ENCODE measurements around the gene MORF4L1. TPM values are rescaled to one million over a fixed set of nuclear protein-coding genes. Genes with fewer than 3 reads are reported as not detected.
"Not testable (repeated sequence)": the region's sequence is repeated elsewhere in the genome, so short reads cannot be mapped to it uniquely, and the experiment has no call there.

MORF4L1 gene
- total RNA-seq, 1 donor from 2014 or later: 329 TPM

DNA sequence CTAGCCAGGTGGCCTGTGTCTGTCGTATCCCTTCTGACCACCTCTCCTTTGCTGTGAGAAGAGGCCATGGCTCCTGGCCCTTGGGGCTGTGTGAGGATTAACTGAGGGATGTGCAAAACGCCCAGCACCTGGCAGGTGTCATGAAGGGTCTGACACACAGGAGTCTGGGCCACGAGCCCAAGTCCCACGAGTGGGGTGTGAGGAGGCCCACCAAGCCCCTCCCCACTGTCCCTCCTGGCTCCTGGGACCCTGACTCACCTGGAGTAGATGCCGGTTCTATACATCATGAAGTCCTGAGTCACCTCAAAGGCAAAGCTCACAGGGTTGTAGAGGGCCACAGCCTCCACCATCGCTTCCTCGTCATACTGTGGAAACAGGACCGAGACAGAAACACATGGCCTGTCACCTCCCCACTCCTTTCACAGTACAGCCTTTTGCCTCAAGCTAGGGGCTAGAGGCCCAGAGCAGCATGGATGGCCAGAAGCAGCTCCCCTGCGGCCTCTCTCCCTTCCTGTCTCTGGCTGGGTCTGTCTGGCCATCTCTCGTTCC lies 52.5 kb downstream of the MORF4L1 start:
- DNase-seq (ENCODE audit: low read depth in 2 of 2): no peak

DNA sequence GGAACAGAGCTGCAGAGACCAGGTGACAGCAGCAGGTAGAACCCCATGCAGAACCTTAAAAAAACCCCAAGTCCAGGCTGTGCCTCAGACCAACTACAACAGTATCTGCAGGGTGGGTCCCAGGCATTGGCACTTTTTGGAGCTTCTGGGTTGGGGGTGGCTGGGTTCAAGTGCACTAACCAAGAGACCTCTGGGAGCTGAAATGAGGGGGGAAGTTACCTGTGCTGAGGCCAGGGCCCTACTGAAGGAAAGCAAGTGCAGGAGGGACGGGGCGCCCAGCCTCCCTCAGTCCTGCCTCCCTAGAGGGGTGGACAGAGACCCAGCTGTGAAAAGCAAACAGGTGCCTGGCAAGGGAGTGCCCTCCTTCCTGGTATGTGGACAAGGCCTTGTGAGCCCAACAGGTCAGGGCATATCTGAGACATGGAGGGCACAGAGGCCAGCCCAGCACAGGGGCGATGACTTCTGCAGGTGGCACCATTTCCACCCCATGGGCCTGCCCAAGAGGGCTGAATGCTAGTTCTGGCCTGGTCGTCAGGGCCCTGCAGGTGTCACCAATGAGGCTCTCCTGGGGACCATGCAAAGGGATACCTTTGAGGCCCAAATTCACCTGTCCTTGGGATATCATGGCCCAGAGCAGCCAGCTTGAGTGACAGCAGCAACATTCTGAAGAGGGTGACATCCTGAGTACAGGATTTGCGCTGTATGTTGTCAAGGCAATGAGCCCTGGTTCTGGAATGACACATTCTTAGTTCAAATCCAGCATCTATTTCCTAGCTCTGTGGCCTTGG lies 53.5 kb downstream of the MORF4L1 start:
- DNase-seq (ENCODE audit: low read depth in 2 of 2): no peak

DNA sequence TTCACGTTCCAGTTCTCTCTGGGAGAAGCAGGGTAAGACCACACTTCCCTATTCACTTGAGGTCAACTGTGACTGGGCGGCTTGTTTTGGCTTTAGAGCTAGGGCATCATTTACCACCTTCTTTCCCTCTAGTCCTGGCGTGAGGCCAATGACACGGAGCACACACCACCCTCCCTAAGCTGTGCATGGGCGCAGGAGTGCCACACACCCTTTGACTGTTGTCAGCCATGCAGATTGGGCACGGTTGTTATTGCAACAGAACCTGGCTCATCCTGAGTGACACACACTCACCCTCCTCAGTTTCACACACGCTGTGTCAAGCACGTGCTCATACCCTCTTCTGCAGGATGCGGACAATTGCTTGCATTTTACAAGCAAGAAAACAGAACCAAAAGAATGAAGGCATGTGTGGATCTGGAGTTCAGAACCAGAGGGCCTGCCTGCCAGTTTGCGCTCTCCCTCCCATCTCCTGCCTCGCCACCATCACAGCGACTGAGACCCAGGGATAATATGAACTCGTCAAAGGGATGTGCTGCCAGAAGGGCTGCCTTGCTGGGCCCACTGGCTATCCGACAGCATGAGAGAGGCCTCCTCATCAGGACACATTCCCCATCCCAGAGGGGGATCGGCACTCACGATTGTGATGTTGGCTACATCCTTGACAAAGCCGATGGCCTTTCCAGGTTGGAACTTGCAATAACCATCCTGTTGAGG lies 54.5 kb downstream of the MORF4L1 start:
- no peak for DNase-seq (ENCODE audit: low read depth in 2 of 2)

- DNase-seq (ENCODE audit: low read depth in 2 of 2): not testable (repeated sequence)
Measured at GRCh38 chr15:78928176-78928575, 55.5 kb downstream of the MORF4L1 start.

DNA sequence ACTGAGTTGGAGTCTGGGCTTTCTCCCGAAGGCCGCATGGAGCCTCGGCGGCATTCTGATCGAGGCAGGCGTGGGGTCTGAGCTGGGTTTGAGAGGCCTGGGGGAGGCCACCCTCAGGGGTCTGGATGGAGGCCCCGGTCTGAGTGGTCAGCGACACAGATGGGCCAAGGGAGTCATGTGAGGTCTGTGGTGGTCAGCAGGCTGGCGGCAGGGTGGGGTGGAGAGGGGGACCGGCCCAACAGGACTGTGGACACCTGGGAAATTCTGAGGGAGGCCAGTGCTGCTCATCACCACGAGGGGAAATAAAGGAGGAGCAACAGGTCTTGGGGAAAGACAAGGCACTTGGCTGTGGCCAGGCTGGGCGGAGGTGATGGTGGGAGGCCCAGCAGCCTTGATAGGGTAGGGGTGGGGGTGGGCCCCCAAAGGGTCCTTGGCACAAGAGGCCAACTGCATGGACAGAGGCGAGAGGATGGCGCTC lies 56.0 kb downstream of the MORF4L1 start:
- DNase-seq (ENCODE audit: low read depth in 2 of 2): no peak

DNA sequence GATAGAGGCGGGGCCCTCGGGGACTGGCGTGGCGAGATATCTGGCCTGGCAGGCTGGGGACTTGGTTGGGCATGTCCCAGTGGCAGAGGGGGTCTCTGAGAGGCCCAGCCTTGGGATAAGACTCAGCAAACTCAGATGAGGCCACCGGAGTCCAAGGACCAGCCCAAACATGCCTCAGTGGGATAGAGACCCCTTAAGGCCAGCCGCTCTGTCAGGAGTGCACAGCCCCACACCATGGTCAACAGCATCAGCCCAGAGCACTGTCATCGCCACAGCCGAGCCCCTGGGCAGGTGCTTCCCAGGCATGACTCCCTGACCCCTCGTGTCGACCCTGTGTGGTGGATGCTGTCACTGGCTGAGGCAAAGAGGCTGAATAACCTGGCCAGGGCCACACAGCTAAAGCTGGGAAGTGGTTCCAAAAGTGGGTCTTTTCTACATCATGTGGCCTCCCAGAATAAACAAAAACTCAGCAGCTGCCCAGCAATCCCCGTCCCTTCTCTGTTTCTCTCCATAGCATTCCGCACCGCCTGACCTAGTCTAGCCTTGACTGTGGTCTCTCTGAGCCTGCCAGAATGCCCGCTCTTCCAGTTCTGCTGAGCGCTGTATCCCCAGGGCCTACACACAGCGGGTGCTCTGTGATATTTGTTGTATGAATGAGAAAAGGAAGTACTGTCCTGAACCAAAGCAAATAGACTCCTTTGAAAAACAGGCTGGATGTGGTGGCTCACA lies 57.0 kb downstream of the MORF4L1 start:
- DNase-seq (ENCODE audit: low read depth in 2 of 2): no peak

- DNase-seq (ENCODE audit: low read depth in 2 of 2): peak in 1 of 2 donors; percentile 47
Measured at GRCh38 chr15:78930577-78931388, 58.1 kb downstream of the MORF4L1 start.

DNA sequence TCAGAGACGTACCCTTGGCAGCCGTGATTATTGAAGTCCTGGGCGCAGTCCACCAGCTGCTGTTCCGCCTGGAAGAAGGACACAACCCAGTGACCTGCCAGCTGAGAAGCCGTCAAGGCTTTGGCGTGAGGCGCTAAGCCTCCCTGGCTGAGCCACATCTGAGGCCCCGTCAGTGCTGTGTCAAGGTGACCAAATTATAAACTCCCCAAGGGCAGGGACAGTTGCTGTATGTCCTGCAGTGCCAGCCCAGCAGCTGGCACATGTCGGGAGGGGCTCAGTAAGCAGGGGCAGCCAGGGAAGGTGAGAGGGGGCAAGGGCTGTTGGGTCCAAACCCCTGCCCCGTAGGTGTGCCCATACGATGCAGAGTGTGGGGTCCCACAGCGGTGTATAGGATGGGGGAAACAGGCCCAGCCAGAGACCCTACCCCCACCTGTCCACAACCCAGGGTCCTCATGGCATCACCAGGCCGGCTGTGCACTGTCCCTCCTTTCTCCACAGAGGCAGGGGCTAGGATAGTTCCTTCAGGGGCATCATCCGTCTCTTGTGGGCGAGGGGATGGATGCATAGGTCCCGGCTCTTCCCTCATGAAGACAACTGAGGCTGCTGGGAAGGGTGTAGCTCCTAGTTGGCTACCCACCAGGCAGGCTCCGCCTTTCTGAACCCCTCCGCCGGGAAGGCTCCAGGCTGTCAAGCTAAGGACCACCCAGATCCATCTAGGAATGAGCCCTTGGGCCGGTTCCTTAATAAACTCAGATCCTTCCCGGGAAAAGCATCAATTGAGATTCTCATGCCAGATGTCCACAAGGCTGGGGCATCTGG lies 59.0 kb downstream of the MORF4L1 start:
- DNase-seq (ENCODE audit: low read depth in 2 of 2): no peak

GRCh38 chr15:78932258-78932808 lies 59.6 kb downstream of the MORF4L1 start:
- no peak for DNase-seq (ENCODE audit: low read depth in 2 of 2)

GRCh38 chr15:78933187-78933822 lies 60.6 kb downstream of the MORF4L1 start:
- DNase-seq (ENCODE audit: low read depth in 2 of 2): no peak

GRCh38 chr15:78933823-78934654 lies 61.3 kb downstream of the MORF4L1 start:
- peak in 1 of 2 donors; percentile 69 for DNase-seq (ENCODE audit: low read depth in 2 of 2)

DNA sequence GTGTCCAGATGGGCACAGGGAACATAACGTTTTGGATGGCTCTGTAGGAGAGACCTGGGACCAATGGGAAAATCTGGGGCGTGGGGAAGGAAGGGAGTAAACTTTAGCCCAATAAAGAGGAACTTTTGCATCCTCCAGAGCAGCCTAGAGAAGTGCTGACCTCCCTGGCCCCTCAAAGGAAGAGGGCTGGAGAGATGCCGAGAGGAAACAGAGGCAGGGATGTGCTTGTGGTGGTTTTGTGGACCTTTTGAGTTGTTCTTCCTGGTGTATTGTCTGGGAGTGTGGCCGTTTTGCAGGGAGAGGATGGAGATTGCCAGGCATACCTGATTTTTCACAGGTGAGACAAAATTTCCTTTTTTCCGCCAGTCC lies 61.9 kb downstream of the MORF4L1 start:
- no peak for DNase-seq (ENCODE audit: low read depth in 2 of 2)

DNA sequence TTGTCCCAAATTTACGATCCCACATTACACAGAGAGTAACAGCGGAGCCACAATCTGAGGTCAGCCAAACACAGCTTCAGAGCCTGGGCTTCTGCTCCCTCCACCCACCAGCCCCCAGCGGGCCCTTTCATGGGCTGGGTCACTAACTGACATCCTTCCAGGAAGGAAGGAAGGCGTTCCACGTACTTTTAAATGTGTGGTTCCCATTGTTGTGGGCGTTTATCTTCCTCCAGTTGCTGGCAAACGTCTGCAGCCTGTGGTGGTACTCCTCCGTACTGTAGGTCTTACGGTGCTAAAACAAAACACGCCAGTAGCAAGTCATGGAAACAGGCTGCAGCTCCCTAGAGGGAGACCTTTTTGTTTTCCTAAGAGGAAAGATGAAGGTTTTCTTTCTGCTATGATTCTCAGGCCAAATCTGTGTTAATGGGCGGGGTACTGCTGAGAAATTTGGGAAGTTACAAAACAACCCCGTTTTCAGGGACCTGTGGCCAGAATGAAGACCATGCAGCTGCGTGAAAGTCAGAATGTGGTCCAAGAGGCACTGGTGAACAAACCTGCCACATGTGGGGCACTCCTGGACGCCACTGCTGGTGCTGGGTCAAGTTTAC lies 64.5 kb downstream of the MORF4L1 start:
- DNase-seq (ENCODE audit: low read depth in 2 of 2): peak in 1 of 2 donors; percentile 55

DNA sequence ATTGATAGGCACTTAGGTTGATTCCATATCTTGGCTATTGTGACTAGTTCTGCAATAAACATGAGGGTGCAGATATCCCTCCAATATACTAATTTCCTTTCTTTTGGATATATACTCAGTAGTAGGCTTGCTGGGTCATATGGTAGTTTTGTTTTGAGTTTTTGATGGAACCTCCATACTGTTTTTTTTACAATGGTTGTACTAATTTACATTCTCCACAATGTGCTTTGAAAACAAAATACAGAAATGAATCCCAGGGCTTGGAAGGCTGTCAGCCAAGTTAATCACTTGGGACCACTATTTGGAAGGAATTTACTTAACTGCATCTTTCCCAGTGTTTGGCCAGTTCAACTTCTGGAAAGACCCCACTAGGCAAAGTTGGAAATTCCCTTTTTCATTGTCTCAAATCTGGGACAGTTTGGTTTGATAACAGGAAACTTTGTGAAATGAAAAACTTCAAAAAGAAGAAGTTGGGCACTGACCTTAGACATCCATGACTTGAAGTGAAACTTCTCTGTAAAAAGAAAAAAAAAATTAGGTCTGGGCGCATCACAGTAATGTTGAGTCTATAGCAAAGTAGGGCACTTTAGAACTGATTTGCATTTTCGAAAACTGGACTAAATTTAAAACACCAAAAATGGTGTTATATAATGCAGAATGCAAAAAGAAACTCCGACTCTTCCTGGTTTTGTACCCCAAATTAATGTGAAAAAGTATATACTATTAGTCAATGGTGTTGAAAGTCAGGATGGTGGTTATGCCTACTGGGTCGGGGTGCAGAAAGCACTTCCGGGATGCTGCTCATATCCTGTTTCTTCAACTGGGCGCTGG lies 66.2 kb downstream of the MORF4L1 start:
- peak in 1 of 2 donors; percentile 36 for DNase-seq (ENCODE audit: low read depth in 2 of 2)

- DNase-seq (ENCODE audit: low read depth in 2 of 2): no peak
Measured at GRCh38 chr15:78942741-78943140, 70.1 kb downstream of the MORF4L1 start.

DNA sequence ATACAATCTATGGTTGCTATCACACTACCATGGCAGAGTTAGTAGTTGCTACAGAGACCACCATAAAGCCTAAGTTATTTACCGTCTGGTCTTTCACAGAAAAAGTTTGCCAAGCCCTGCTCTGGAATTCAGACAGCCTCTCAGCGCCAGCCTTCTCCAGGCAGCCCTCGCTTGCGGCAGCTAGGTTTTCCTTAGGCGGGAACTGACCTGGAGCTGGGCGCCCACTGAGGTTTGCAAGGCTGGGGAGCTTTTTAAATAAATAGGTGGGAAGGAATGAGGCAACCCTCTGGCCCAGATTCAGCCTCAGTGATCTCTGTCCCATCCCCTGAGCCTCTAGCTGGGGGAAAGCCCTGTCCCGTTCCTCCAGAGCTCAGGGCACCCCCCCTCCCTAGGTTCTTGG lies 71.0 kb downstream of the MORF4L1 start:
- no peak for DNase-seq (ENCODE audit: low read depth in 2 of 2)

- no peak for DNase-seq (ENCODE audit: low read depth in 2 of 2)
Measured at GRCh38 chr15:78944202-78944625, 71.5 kb downstream of the MORF4L1 start.

All from dermis microvascular lymphatic vessel endothelial cell (primary cell).